Neural cell (in vitro differentiated cells): Measurements from ENCODE around the gene KCNE1. TPM values are rescaled to one million over a fixed set of nuclear protein-coding genes. Genes with fewer than 3 reads are reported as not detected.
"Not testable (repeated sequence)": the region's sequence is repeated elsewhere in the genome, so short reads cannot be mapped to it uniquely, and the experiment has no call there.

Experiments
- H2AFZ ChIP-seq: fragments of 200-600, 300-800 bp; sonication (generic), shearing (Covaris generic); 2 replicates; pipeline ENCODE4 v1.6.0; 2014; ENCODE audit warnings: low read depth, mild to moderate bottlenecking, antibody characterized with exemption, low read length, moderate library complexity
- H3F3A ChIP-seq: fragments of 200-600 bp; shearing (Covaris generic); 2 replicates; pipeline ENCODE4 v1.6.1; 2016; ENCODE audit warnings: mild to moderate bottlenecking, moderate library complexity, mixed read lengths, antibody characterized with exemption, low read length; ENCODE audit not compliant: insufficient read depth, poor library complexity, severe bottlenecking
- H3K27ac ChIP-seq: fragments of 200-600, 300-800 bp; sonication (generic), shearing (Covaris generic); 2 replicates; pipeline ENCODE4 v1.5.1; 2014; ENCODE audit warnings: mild to moderate bottlenecking, low read length, moderate library complexity
- H3K27me3 ChIP-seq: fragments of 300-800, 200-600 bp; sonication (generic), shearing (Covaris generic); 2 replicates; pipeline ENCODE4 v1.6.0; 2014; ENCODE audit warnings: mild to moderate bottlenecking, low read depth, low read length, moderate library complexity; ENCODE audit not compliant: insufficient read depth
- H3K36me3 ChIP-seq: fragments of 300-800, 200-600 bp; sonication (generic), shearing (Covaris generic); 2 replicates; pipeline ENCODE4 v1.5.1; 2014; ENCODE audit warnings: mild to moderate bottlenecking, antibody characterized with exemption, low read length, moderate library complexity; ENCODE audit not compliant: insufficient read depth
- H3K4me2 ChIP-seq: fragments of 300-800, 200-600 bp; sonication (generic), shearing (Covaris generic); 2 replicates; pipeline ENCODE4 v1.6.0; 2014; ENCODE audit warnings: mild to moderate bottlenecking, low read length
- H3K4me3 ChIP-seq: fragments of 300-800, 200-600 bp; sonication (generic), shearing (Covaris generic); 2 replicates; pipeline ENCODE4 v1.5.1; 2014; ENCODE audit warnings: mild to moderate bottlenecking, low read length, moderate library complexity
- H3K79me2 ChIP-seq: fragments of 200-600 bp; shearing (Covaris generic); replicated peaks from 2 replicates; pipeline ENCODE4 v1.6.0; 2014; ENCODE audit warnings: mild to moderate bottlenecking, low read length, moderate library complexity; ENCODE audit not compliant: insufficient read depth
- H3K9ac ChIP-seq: fragments of 300-800, 200-600 bp; sonication (generic), shearing (Covaris generic); 2 replicates; pipeline ENCODE4 v1.6.1; 2016; ENCODE audit warnings: mild to moderate bottlenecking, low read length, mixed read lengths
- H3K9me2 ChIP-seq: fragments of 200-600 bp; shearing (Covaris generic); 2 replicates; pipeline ENCODE4 v1.6.1; 2016; ENCODE audit warnings: mild to moderate bottlenecking, low read length, mixed read lengths; ENCODE audit not compliant: insufficient read depth
- H3K9me3 ChIP-seq: fragments of 200-600, 300-800 bp; sonication (generic), shearing (Covaris generic); 2 replicates; pipeline ENCODE4 v1.6.1; 2016; ENCODE audit warnings: mild to moderate bottlenecking, mixed run types, low read length, moderate library complexity, mixed read lengths
- H4K20me1 ChIP-seq: fragments of 200-600 bp; shearing (Covaris generic); 2 replicates; pipeline ENCODE4 v1.6.1; 2016; ENCODE audit warnings: mild to moderate bottlenecking, mixed run types; ENCODE audit not compliant: insufficient read depth
- polyA plus RNA-seq: library from polyadenylated mRNA; depleted of rRNA; stranded (reverse); fragments of >200 nt; gene quantifications from 2 replicates; pipeline ENCODE4 v1.2.3, GENCODE V29; 2014

The KCNE1 gene
- polyA plus RNA-seq, 1 donor from 2014 or later: not detected

- not testable (repeated sequence) for H3F3A ChIP-seq, H2AFZ ChIP-seq, H3K9me2 ChIP-seq, H3K9me3 ChIP-seq, H3K36me3 ChIP-seq, H4K20me1 ChIP-seq, H3K27me3 ChIP-seq, H3K4me3 ChIP-seq, H3K9ac ChIP-seq, H3K79me2 ChIP-seq, H3K27ac ChIP-seq, H3K4me2 ChIP-seq
Observed at GRCh38 chr21:34423805-34424204, 88.2 kb downstream of the KCNE1 start, which contains the start of gene SMIM34. Gene SMIM34 (minus strand): TSS chr21:34423951. CDS start chr21:34423839, 112 bp downstream.

- not testable (repeated sequence) for H3F3A ChIP-seq, H3K4me2 ChIP-seq, H3K4me3 ChIP-seq, H4K20me1 ChIP-seq, H3K9ac ChIP-seq, H3K27ac ChIP-seq, H3K79me2 ChIP-seq, H3K27me3 ChIP-seq, H3K9me3 ChIP-seq, H3K36me3 ChIP-seq, H2AFZ ChIP-seq, H3K9me2 ChIP-seq
Observed at GRCh38 chr21:34417448-34418077, 94.4 kb downstream of the KCNE1 start.

- not testable (repeated sequence) for H3K79me2 ChIP-seq, H3K27me3 ChIP-seq, H3F3A ChIP-seq, H3K9me3 ChIP-seq, H3K4me2 ChIP-seq, H2AFZ ChIP-seq, H4K20me1 ChIP-seq, H3K27ac ChIP-seq, H3K9ac ChIP-seq, H3K4me3 ChIP-seq, H3K36me3 ChIP-seq, H3K9me2 ChIP-seq
Observed at GRCh38 chr21:34407294-34407693, 104.7 kb downstream of the KCNE1 start.

GRCh38 chr21:34406676-34407075, 105.3 kb downstream of the KCNE1 start:
- H3K9me2 ChIP-seq, H4K20me1 ChIP-seq, H3F3A ChIP-seq, H3K27me3 ChIP-seq, H3K36me3 ChIP-seq, H3K4me2 ChIP-seq, H3K4me3 ChIP-seq, H3K9ac ChIP-seq, H3K79me2 ChIP-seq, H3K9me3 ChIP-seq, H2AFZ ChIP-seq, H3K27ac ChIP-seq: not testable (repeated sequence)

DNA sequence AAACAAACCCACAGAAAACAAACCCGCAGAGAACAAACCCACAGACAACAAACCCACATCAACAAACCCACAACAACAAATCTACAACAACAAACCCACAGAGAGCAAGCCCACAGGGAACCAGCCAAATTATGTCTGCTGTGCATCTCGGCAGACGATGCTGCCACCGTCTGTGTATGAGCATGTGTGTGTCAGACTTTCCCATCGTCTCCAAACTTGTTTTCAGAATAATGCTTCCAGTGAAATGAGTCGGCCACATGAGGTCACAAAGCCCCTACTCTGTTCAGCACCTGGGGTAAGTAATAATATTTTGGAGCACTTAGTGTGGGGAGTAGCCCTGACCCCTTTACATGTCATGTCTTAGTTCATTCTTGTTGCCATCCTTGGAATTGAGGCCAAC, 105.9 kb downstream of the KCNE1 start:
- H3K79me2 ChIP-seq, H3K9me3 ChIP-seq, H3F3A ChIP-seq, H3K27me3 ChIP-seq, H3K36me3 ChIP-seq, H3K27ac ChIP-seq, H2AFZ ChIP-seq, H4K20me1 ChIP-seq, H3K4me3 ChIP-seq, H3K4me2 ChIP-seq, H3K9me2 ChIP-seq, H3K9ac ChIP-seq: not testable (repeated sequence)

DNA sequence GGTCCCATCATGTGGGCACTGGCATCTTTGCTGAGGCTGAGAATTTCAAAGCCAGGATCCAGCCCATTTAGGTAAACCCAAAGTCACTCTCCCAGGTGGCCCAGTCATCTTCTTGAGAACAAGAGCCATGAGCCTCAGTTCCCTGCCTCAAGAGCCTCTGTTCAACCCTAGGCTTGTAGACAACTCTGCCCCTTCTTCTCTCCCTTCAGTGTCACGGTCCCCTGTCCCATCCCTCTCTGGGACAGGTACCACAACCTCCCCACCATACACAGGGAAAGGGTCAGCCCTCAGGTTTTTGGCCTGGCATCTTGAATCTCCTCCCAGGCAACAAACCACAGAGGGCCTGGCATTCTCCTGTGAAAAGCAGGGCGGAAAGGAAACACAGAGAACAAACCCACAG, 106.3 kb downstream of the KCNE1 start:
- H3K27me3 ChIP-seq, H3K9ac ChIP-seq, H3K79me2 ChIP-seq, H3K4me2 ChIP-seq, H3K27ac ChIP-seq, H3F3A ChIP-seq, H3K36me3 ChIP-seq, H3K9me2 ChIP-seq, H2AFZ ChIP-seq, H3K9me3 ChIP-seq, H3K4me3 ChIP-seq, H4K20me1 ChIP-seq: not testable (repeated sequence)

DNA sequence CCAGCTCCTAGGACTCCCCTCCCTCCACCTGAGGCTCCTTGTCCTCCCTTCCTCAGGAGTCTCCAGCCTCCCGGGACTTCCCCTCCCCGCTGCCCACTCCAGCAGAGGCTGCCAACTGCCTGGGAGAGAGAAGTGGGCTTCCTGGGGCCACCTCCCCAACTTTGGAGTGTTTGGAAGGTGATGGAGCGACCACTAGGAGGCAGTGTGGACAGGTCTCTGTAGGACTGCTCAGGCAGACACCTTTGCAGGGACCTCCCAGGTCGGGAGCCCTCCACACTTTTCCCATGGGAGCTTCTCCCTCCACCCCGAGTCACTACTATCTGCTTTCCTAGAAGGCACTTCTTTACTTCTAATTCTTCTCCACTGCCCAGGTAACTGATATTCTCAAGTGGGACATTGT, 107.3 kb downstream of the KCNE1 start:
- not testable (repeated sequence) for H3K36me3 ChIP-seq, H3K9me3 ChIP-seq, H2AFZ ChIP-seq, H3K9ac ChIP-seq, H3K4me2 ChIP-seq, H3K27ac ChIP-seq, H3K4me3 ChIP-seq, H4K20me1 ChIP-seq, H3K9me2 ChIP-seq, H3K27me3 ChIP-seq, H3F3A ChIP-seq, H3K79me2 ChIP-seq

- not testable (repeated sequence) for H3K4me3 ChIP-seq, H2AFZ ChIP-seq, H3K9ac ChIP-seq
Observed at GRCh38 chr21:34400522-34400921, 111.5 kb downstream of the KCNE1 start.

More at GRCh38 chr21:34400522-34400921, 111.5 kb downstream of the KCNE1 start:
- H3K27me3 ChIP-seq, H4K20me1 ChIP-seq, H3K4me2 ChIP-seq, H3F3A ChIP-seq, H3K79me2 ChIP-seq, H3K36me3 ChIP-seq, H3K9me3 ChIP-seq, H3K27ac ChIP-seq, H3K9me2 ChIP-seq: not testable (repeated sequence)
